HL-60/S4 (cell line): Measurements from ENCODE around the gene RNF26.

Experiments used
- in situ Hi-C: fragments of 300-500 bp; cut with MboI; formaldehyde crosslinking; loops from 2 replicates; pipeline ENCODE4 v1.14.3; 2022; ENCODE audit warnings: low sequenced_read_pairs

RNF26 gene

GRCh38 chr11:119335091-119335654 lies 846 bp downstream of the RNF26 start:
- in situ Hi-C loops = no loop called here

- in situ Hi-C loops = no loop called here
These were observed 1.6 kb downstream of the RNF26 start for GRCh38 chr11:119335655-119336543.

DNA sequence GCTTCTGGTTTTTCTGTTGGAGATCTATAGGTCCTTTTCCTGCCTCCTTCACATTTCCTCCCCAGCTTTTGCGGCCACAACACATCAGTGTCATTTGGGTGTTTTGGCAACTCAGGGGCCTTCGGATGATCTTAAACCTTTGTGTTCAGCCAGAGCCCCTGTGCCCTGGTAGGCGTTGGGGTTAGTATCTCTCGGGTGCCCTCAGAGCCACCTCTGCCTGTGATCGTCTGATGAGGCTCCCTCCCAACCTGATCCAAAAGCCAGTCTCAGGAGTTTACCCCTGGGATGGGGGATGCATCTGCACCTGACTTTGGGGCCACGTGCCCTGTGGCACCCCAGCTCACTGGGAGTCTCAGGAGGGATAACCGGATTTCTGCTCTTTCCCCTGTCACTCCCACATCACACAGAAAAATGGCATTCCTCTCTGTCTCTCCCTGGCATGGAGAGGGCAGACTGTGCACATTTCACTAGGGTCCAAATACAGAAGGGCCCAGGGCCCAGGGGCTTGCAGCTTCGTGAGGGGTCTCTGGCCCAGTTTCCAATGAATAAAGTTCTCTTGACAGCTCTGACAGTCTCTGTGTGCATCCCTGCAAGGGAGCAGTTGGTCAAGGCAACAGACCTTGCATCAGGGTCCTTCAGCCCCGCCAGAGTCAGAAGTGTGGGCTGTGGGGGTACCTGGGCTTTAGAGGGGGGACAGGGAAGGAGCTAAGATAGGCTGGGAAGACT lies 2.6 kb downstream of the RNF26 start:
- in situ Hi-C loops = no loop called here

DNA sequence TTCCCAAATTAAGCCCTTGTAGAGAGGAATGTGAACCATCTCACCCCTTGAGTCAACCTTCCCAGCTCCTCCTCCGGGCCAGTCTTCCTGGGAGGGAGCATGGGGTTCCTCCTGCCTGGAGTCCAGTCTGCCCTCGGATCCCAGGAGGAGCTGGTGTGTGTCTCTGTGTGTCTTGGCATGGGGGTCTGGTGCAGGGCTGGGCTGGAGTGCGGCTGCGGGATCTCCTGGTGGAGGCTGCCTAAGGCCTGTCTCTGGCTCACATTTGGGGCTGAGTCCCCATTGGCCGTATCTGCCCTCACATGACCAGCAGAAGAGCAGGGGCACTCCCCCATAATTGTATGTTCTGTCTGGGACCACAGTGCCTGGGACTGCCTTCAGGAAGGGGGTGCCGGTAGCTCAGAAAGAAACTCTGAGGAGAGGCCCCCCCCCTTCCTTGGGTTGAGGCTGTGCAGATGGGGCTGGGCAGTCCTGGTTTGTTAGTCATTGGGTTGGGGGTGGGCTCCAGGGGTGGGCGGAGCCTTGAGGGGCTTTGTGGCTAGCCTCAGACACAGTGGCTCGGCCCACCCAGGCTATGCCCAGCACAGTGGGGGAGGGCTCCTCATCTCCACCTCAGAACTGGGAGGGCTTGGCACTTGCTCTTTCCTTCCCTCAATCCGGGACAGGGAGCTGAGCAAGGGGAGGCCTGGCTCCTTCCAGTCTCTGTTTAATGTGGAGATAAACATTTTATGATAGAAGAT lies 3.4 kb downstream of the RNF26 start:
- in situ Hi-C loops = no loop called here

- in situ Hi-C loops = no loop called here
These were observed 4.1 kb downstream of the RNF26 start for GRCh38 chr11:119338318-119338890.

DNA sequence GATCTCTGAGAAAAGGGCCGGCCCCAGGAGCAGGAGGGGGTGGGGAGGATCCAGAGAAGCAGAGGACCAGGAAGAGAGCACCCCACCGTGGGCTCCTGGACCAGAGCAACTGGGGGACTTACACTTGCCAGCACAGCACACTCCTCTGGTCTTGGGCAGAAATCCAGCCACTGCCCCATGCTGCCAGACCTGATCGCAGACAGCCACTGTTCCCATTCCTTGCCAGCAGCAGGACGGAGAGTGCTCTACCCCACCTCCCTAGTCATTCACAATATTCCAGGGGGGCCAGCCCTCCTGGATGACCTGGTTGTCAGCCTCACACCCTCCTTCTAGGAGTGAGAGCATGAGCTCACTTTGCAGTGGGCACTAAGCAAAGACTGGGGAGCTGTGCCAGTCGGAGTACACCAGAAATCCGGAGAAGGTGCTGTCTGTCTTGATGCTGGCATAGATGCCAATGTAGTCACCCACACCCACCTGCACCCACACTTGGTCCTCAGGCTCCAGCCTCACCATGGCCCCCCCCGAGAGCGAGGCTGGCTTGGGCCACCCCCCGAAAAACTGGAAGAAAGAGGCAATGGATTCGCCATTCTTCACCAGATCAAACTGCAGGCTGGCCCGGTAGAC lies 4.8 kb downstream of the RNF26 start:
- in situ Hi-C loops = no loop called here

DNA sequence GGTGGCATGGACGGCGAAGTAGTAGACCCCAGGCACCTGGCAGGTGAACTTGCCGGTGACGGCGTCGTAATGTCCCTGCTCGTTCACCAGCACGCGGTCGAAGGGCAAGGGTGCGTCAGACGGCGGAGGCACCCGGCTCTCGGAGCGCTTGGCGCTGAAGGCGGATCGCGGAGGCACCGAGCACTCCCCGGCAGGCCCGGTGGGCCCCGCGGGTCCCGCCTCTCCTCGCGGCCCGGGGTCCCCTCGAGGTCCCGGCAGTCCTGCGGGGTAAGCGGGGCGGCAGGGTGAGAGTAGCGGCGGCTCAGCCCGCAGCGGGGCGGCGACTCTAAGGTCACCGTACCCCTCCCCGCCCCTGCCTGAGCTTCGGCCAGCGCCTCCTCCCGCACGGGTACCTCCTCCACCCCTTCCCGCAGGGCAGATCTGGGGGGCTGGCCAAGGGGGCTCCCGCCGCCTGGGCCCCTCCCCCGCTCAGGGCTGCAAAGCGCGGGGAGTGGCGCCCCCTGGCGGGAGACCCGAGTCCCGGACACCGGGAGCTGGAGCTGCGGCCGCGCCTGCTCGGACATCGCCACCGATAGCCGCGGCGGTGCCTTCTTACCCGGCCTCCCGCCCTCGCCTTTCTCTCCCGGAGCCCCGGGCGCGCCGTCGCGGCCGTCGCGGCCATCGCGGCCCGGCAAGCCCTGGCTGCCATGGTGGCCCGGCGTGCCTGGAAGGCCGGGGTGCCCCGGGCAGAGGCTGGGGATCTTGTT lies 5.4 kb downstream of the RNF26 start:
- in situ Hi-C loops = no loop called here

DNA sequence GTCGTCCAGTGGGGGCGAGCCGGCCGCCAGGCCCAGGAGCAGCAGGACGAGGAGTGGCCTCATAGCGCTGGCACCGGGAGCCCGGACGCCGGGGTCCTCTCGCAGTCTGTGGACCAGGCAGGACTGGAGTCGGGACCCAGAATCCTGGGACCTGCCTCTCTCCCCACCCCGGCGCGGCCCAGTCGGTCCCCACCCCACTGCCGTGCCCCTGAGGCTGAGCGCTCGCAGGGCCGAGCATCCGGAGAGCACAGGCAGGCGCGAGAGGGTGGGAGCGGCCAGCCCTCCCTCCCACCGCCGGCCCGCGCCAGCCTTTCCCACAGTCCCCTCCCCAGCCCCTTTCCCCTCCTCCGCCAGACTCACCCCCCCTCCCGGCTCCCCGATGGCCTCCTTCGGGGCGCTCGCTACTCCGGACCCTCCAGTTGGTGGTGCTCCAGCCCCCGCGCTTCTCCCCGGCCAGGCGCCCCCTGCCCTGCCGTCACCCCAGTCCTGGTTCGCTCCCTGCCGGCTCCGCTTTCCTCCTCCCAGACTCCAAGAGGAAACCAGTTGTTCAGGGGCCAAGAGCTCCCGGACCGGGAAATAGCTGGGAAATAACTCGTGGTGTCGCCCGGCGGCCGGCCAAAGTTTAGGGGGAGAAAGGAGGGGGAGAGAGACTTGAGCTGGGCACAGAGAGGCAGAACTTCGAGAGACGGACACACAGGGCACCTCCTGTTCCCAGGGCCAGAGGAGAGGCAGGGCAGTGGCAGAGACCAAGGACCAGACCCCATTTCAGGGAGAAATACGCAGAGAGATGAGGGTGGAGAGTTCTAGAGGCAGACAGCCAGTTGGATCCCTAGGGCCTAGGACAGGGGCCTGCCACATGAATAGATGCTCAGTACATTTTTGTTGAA lies 6.3 kb downstream of the RNF26 start, which contains the start of gene C1QTNF5:
Gene C1QTNF5 (minus strand): TSS at position 549 of the 887 bp plus-strand sequence. CDS start 486 bp downstream, at position 63.
- in situ Hi-C loops = no loop called here

DNA sequence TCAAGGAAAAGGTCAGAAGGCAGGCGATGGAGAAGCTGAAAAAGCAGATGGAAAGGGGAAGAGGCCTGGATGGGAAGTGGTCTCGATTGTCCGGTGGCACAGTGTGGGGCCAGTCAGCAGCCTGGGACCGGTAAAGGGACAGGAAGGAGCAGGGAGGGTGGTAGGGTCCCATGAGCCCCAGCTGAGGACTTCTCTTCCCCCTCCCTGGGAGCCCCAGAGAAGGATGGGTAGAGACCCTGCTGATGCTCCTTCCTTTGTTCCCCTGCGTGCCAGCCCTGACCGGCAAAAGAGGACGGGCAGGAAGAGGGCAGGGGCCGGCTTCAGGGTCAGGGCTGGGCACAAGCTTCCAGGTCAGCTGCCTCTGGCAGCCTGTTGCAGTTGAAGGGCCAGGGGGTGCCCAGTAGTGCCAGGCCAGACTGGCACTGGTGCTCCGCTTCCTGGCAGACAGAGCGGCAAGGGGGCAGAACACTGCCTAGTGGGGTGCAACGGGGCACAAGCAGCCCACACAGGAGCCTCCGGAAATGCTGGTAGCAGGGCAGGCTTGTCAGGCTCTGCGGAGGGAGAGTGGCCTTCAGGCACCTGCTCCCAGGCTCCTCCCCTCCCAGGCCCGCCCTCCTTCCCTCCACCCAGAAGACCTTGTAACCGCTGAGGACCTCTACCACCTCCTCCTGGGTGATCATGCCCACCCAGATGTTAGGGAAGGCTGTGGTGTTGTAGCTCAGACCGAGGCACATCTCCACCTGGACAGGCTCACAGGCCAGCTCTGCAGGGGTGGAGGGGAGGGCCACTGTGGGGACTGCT lies 7.1 kb downstream of the RNF26 start:
- in situ Hi-C loops = no loop called here

- in situ Hi-C loops = no loop called here
These were observed 7.6 kb downstream of the RNF26 start for GRCh38 chr11:119342023-119342300.

GRCh38 chr11:119342362-119343130 lies 8.2 kb downstream of the RNF26 start:
- in situ Hi-C loops = no loop called here

- in situ Hi-C loops = no loop called here
These were observed 9.4 kb downstream of the RNF26 start for GRCh38 chr11:119343726-119344125.

GRCh38 chr11:119344291-119345010 lies 10.1 kb downstream of the RNF26 start:
- in situ Hi-C loops = no loop called here

DNA sequence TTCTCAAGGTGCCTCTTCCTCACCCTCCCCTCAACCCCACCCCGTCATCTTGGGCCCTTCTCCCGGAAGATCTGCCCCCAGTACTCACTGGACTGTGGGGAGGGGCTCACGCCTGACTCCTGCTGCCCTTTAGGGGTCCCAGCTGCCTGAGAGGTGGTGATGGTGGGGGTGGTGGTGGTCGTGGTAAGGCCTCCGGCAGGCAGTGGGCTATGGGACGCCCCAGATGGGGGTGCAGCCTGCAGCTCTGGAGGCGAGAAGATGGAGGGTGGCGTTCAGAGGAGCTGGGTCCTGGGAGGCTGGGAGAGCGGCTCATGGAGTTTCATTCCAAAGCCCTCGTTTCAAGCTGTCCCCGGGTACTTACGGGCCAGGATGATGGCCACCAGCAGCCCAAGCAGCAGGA lies 11.4 kb downstream of the RNF26 start:
- in situ Hi-C loops = no loop called here

- in situ Hi-C loops = no loop called here
These were observed 12.3 kb downstream of the RNF26 start, which contains the start of gene MFRP for GRCh38 chr11:119346605-119347004. Gene MFRP (minus strand): TSS chr11:119346705. CDS start chr11:119346513, 192 bp downstream.

- in situ Hi-C loops = no loop called here
These were observed 12.9 kb downstream of the RNF26 start for GRCh38 chr11:119347242-119347641.
